Type B pancreatic cell (in vitro differentiated cells): ENCODE measurements around the gene TSPAN17. TPM values are rescaled to one million over a fixed set of nuclear protein-coding genes. Genes with fewer than 3 reads are reported as not detected.
A peak's percentile ranks its signal among the peaks of the same experiment; 100 is the strongest.

ENCODE experiments used
- DNase-seq: peaks from one replicate; pipeline ENCODE4 v3.0.0; 2021; ENCODE audit warnings: mixed read lengths; ENCODE audit not compliant: unreplicated experiment; ENCODE audit errors: extremely low spot score
- H3K27ac Mint-ChIP-seq: 2 replicates; pipeline ENCODE4 v1.8.0; 2021; ENCODE audit warnings: mild to moderate bottlenecking, mixed read lengths
- H3K27me3 Mint-ChIP-seq: 2 replicates; pipeline ENCODE4 v1.8.0; 2021; ENCODE audit warnings: mixed read lengths
- H3K36me3 Mint-ChIP-seq: 2 replicates; pipeline ENCODE4 v1.8.0; 2021; ENCODE audit warnings: mixed read lengths
- H3K4me1 Mint-ChIP-seq: one replicate; pipeline ENCODE4 v1.8.0; 2021; ENCODE audit warnings: mixed read lengths; ENCODE audit not compliant: unreplicated experiment
- H3K4me3 Mint-ChIP-seq: 2 replicates; pipeline ENCODE4 v1.8.0; 2021; ENCODE audit warnings: mild to moderate bottlenecking, mixed read lengths
- H3K9me3 Mint-ChIP-seq: 2 replicates; pipeline ENCODE4 v1.8.0; 2021; ENCODE audit warnings: mixed read lengths
- total RNA-seq: library from RNA; stranded (reverse); gene quantifications from 2 replicates; pipeline ENCODE4 v1.2.1, GENCODE V29; 2021; ENCODE audit warnings: low replicate concordance
- TF ChIP-seq, protein P1 (sequence below): fragments of 200-600 bp; sonication (generic); conservative IDR thresholded peaks from 2 replicates; pipeline ENCODE4 v1.5.0; 2021; ENCODE audit warnings: antibody characterized with exemption, mild to moderate bottlenecking

The TSPAN17 gene
- total RNA-seq, 1 donor from 2014 or later: 45.9 TPM

- peaks cover 27% of the 10 kb centered on the region for H3K27me3 Mint-ChIP-seq
- peaks cover 5% of the 10 kb centered on the region for H3K9me3 Mint-ChIP-seq
- no peak for DNase-seq
- TF ChIP-seq, protein P1, sequence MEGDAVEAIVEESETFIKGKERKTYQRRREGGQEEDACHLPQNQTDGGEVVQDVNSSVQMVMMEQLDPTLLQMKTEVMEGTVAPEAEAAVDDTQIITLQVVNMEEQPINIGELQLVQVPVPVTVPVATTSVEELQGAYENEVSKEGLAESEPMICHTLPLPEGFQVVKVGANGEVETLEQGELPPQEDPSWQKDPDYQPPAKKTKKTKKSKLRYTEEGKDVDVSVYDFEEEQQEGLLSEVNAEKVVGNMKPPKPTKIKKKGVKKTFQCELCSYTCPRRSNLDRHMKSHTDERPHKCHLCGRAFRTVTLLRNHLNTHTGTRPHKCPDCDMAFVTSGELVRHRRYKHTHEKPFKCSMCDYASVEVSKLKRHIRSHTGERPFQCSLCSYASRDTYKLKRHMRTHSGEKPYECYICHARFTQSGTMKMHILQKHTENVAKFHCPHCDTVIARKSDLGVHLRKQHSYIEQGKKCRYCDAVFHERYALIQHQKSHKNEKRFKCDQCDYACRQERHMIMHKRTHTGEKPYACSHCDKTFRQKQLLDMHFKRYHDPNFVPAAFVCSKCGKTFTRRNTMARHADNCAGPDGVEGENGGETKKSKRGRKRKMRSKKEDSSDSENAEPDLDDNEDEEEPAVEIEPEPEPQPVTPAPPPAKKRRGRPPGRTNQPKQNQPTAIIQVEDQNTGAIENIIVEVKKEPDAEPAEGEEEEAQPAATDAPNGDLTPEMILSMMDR: no peak
- H3K4me1 Mint-ChIP-seq: peaks cover 8% of the 10 kb centered on the region
- no peak overlapping the region for H3K27ac Mint-ChIP-seq
- H3K4me3 Mint-ChIP-seq: no peak overlapping the region
- no peaks in the 10 kb centered on the region for H3K36me3 Mint-ChIP-seq
These were observed 40.6 kb downstream of the TSPAN17 start for GRCh38 chr5:176687881-176688280.

GRCh38 chr5:176690911-176691310 is 43.6 kb downstream of the TSPAN17 start:
- no peak for DNase-seq
- H3K27ac Mint-ChIP-seq: no peak overlapping the region
- peaks cover 32% of the 10 kb centered on the region for H3K27me3 Mint-ChIP-seq
- no peak overlapping the region for H3K4me3 Mint-ChIP-seq
- no peaks in the 10 kb centered on the region for H3K36me3 Mint-ChIP-seq
- TF ChIP-seq, protein P1: no peak
- peaks cover 19% of the 10 kb centered on the region for H3K4me1 Mint-ChIP-seq
- H3K9me3 Mint-ChIP-seq: no peaks in the 10 kb centered on the region

DNA sequence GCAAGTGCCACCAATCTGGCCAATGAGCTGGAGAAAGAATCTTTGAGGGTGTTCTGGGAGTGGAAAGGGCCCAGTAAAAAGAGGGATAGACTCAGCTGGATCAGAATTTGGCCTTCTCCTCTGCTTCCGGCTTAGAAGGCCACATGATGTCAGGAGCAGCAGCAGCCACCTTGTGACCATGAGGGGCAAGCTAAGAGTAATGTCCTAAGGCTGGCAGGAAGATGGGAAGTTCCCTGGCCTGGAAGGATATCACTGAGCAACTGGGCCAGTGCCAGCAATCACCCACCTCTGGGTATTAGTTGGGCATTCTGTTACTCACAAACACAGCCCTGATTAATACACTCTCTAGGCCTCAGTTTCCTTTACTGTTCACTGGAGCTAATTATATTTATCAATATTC is 44.2 kb downstream of the TSPAN17 start:
- peaks cover 19% of the 10 kb centered on the region for H3K4me1 Mint-ChIP-seq
- H3K9me3 Mint-ChIP-seq: no peaks in the 10 kb centered on the region
- peaks cover 31% of the 10 kb centered on the region for H3K27me3 Mint-ChIP-seq

GRCh38 chr5:176692326-176692725 is 45.0 kb downstream of the TSPAN17 start:
- peak overlapping the region; percentile 51 for H3K4me3 Mint-ChIP-seq
- H3K36me3 Mint-ChIP-seq: no peaks in the 10 kb centered on the region
- no peak for DNase-seq
- peaks cover 19% of the 10 kb centered on the region for H3K4me1 Mint-ChIP-seq
- no peaks in the 10 kb centered on the region for H3K9me3 Mint-ChIP-seq
- H3K27ac Mint-ChIP-seq: peak overlapping the region; percentile 69
- H3K27me3 Mint-ChIP-seq: peaks cover 38% of the 10 kb centered on the region
- TF ChIP-seq, protein P1: no peak

More for the DNA sequence above, 44.2 kb downstream of the TSPAN17 start:
- DNase-seq: no peak
- TF ChIP-seq, protein P1: no peak
- no peaks in the 10 kb centered on the region for H3K36me3 Mint-ChIP-seq
- no peak overlapping the region for H3K27ac Mint-ChIP-seq
- no peak overlapping the region for H3K4me3 Mint-ChIP-seq

DNA sequence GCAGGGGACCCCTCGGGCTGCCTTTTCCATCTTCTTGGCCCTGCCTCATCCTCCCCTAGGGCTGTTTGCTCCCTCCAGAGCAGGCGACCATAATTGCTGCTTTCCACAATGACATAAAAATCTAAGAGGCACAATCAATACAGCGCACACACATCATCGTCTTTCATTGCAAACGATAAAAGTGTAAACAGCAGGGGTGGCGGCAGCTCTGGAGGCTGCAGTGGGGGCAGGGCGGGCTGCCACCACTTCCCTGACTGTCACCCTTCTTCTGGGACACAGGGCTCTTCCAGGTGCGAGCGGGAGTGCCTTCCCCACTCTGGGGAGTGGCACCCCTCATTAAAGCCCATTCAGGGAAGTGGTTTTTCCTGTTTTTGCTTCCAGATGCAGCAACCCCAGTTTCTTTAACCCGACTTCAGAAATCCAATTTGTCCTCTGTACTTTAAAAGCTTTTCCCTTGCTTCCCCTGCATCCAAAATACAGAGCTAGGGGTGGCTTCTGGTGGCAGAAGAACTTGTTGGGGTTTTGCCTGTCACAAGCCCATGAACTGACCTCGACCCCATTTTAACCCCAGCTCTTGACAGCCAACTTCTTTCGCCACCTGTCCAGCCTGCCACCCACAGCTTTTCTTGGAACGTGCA is 45.7 kb downstream of the TSPAN17 start:
- H3K4me3 Mint-ChIP-seq: peak overlapping the region; percentile 50
- H3K9me3 Mint-ChIP-seq: no peaks in the 10 kb centered on the region
- H3K27me3 Mint-ChIP-seq: peaks cover 42% of the 10 kb centered on the region
- H3K27ac Mint-ChIP-seq: peak overlapping the region; percentile 69
- DNase-seq: no peak
- peaks cover 19% of the 10 kb centered on the region for H3K4me1 Mint-ChIP-seq
- TF ChIP-seq, protein P1: no peak
- no peaks in the 10 kb centered on the region for H3K36me3 Mint-ChIP-seq
